HepG2 (cell line): Measurements from ENCODE around the gene H2AZ2. TPM values are rescaled to one million over a fixed set of nuclear protein-coding genes. Genes with fewer than 3 reads are reported as not detected.
A peak's percentile ranks its signal among the peaks of the same experiment; 100 is the strongest.

Experiments used
- JUND ChIP-seq: sonication (generic); formaldehyde crosslinking; IDR thresholded peaks from 2 replicates; pipeline ENCODE4 v1.8.0; 2022; ENCODE audit warnings: mild to moderate bottlenecking, missing genetic modification reagents
- KLF12 ChIP-seq: sonication (generic); formaldehyde crosslinking; IDR thresholded peaks from 2 replicates; pipeline ENCODE4 v1.4.0; 2020; ENCODE audit warnings: missing genetic modification reagents, borderline replicate concordance
- MYC ChIP-seq: sonication (generic); formaldehyde crosslinking; IDR thresholded peaks from 2 replicates; pipeline ENCODE4 v1.9.0; 2021; ENCODE audit warnings: missing genetic modification reagents, borderline replicate concordance
- NFE2L1 ChIP-seq: sonication (generic); formaldehyde crosslinking; IDR thresholded peaks from 2 replicates; pipeline ENCODE4 v1.4.0; 2020; ENCODE audit warnings: missing genetic modification reagents, mild to moderate bottlenecking, borderline replicate concordance
- NRL ChIP-seq: sonication (generic); formaldehyde crosslinking; IDR thresholded peaks from 2 replicates; pipeline ENCODE4 v1.5.0; 2020; ENCODE audit warnings: missing genetic modification reagents, mild to moderate bottlenecking, moderate library complexity, borderline replicate concordance
- PAF1 ChIP-seq: IDR thresholded peaks from 2 replicates; pipeline ENCODE4 v1.6.1; 2016; ENCODE audit warnings: missing genetic modification reagents, missing compliant biosample characterization
- PAX8 ChIP-seq: sonication (generic); formaldehyde crosslinking; IDR thresholded peaks from 2 replicates; pipeline ENCODE4 v1.8.0; 2022; ENCODE audit warnings: mild to moderate bottlenecking, missing genetic modification reagents, borderline replicate concordance
- ZBTB1 ChIP-seq: sonication (generic); formaldehyde crosslinking; IDR thresholded peaks from 2 replicates; pipeline ENCODE4 v1.4.0; 2020; ENCODE audit warnings: missing genetic modification reagents, borderline replicate concordance
- ZKSCAN8 ChIP-seq: IDR thresholded peaks from 2 replicates; pipeline ENCODE4 v1.6.1; 2016; ENCODE audit warnings: borderline replicate concordance, missing genetic modification reagents, missing compliant biosample characterization
- ZNF124 ChIP-seq: sonication (generic); formaldehyde crosslinking; IDR thresholded peaks from 2 replicates; pipeline ENCODE4 v1.4.0; 2020; ENCODE audit warnings: missing genetic modification reagents
- ZNF143 ChIP-seq: sonication (generic); formaldehyde crosslinking; IDR thresholded peaks from 2 replicates; pipeline ENCODE4 v1.4.0; 2020; ENCODE audit warnings: missing genetic modification reagents
- ZNF383 ChIP-seq: sonication (generic); formaldehyde crosslinking; IDR thresholded peaks from 2 replicates; pipeline ENCODE4 v1.4.0; 2020; ENCODE audit warnings: missing genetic modification reagents, mild to moderate bottlenecking, borderline replicate concordance
- ZNF431 ChIP-seq: sonication (generic); formaldehyde crosslinking; IDR thresholded peaks from 2 replicates; pipeline ENCODE4 v1.9.0; 2022; ENCODE audit warnings: missing genetic modification reagents, low read depth, mild to moderate bottlenecking, borderline replicate concordance
- ZNF550 ChIP-seq: sonication (generic); formaldehyde crosslinking; IDR thresholded peaks from 2 replicates; pipeline ENCODE4 v1.4.0; 2020; ENCODE audit warnings: mild to moderate bottlenecking, missing genetic modification reagents, borderline replicate concordance
- polyA plus RNA-seq, 8 experiments: library from polyadenylated mRNA; depleted of rRNA in 3 of 8; stranded (reverse) in 7 of 8; unstranded in 1 of 8; fragments of >200 nt; fragmentation: Illumina TruSeq in 4 of 8; extraction: Trizol in 4 of 8; gene quantifications; 2 replicates each; pipeline versions ENCODE4 v1.2.1 to v1.2.3, GENCODE V29; 2011 to 2016; ENCODE audit warnings: low read depth in 4 of 8, missing spikeins in 1 of 8, mixed read lengths in 1 of 8; ENCODE audit not compliant: insufficient read depth in 1 of 8
- total RNA-seq, 5 experiments: library from RNA; depleted of rRNA; stranded (reverse); fragments of >200 nt; fragmentation: Illumina TruSeq; extraction: Trizol; gene quantifications; 2 replicates each; pipeline ENCODE4 v1.2.3, GENCODE V29; 2016; ENCODE audit warnings: low read depth in 1 of 5
- TF ChIP-seq, protein P1 (sequence below): sonication (generic); formaldehyde crosslinking; IDR thresholded peaks from 2 replicates; pipeline ENCODE4 v1.5.1; 2020; ENCODE audit warnings: missing genetic modification reagents, mild to moderate bottlenecking, borderline replicate concordance
- TF ChIP-seq, protein P2 (sequence below): sonication (generic); formaldehyde crosslinking; IDR thresholded peaks from 2 replicates; pipeline ENCODE4 v1.4.0; 2020; ENCODE audit warnings: mild to moderate bottlenecking, missing genetic modification reagents, borderline replicate concordance
- TF ChIP-seq, protein P3 (sequence below): sonication (generic); formaldehyde crosslinking; IDR thresholded peaks from 2 replicates; pipeline ENCODE4 v1.4.0; 2020; ENCODE audit warnings: missing genetic modification reagents
- TF ChIP-seq, protein P4 (sequence below): sonication (generic); formaldehyde crosslinking; IDR thresholded peaks from 2 replicates; pipeline ENCODE4 v1.5.0; 2020; ENCODE audit warnings: mild to moderate bottlenecking, missing genetic modification reagents
- TF ChIP-seq, protein P5 (sequence below): sonication (generic); formaldehyde crosslinking; IDR thresholded peaks from 2 replicates; pipeline ENCODE4 v1.4.0; 2020; ENCODE audit warnings: missing genetic modification reagents

H2AZ2 gene
- total and polyA plus RNA-seq, 2 of the 13 experiments (the other 11 are each of a cell fraction or from before 2014, with no cell fraction given) = 121 to 223 TPM

DNA sequence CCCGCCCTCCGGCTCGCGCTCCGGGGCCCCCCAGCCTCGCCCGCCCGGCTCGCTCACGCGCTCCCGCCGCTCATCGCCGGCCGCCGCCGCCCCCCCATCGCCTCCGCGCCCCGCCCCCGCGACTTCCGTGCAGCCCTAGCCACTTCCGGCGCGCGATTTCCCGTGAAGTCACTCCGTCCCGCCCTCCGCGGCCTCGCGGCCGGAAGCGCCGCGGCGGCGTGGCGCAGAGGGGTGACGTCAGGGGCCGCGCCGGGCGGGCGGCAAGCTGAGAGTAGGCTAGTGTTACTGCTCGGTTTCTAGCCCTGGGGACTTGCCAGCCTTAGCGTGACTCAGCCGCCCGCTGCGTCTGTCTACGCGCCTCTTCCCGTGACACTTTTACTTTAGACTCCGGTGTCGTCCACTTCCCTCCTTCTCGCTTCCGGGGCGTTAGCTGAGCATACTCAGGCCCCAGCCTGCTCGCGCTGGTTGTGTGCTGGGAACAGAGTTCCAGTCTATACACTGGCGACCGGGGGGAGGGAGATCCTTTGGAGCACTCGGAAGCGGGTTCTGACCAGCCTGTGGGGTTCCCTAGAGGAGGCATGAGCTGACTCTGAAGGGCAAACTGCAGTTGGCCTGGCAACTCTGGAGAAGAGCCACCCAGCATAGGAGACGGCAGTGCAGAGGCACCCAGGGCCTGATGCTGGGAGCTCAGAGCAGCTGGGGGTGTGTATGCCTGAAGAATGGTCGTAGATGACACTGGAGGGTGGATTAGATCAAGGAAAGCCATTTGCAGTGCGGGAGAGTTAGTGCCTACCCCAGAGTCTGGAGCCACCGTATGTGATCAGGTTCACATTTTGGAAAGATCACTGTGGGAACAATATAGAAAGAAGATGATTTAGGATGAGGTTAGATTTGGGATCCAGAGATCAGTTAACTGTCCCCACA is 37.8 kb upstream of the H2AZ2 start, which contains the start of gene PURB (continued):
- TF ChIP-seq ZNF550 (CRISPR knock-in tag) (0 out of 2 replicates have a peak, but pooled peaks have one; percentile 88), NFE2L1 (peak; percentile 39; the same call in 1 of the 2 replicates), JUND (CRISPR knock-in tag) (0 out of 2 replicates have a peak, but pooled peaks have one; percentile 63), PAX8 (CRISPR knock-in tag) (0 out of 2 replicates have a peak, but pooled peaks have one; percentile 57), KLF12 (CRISPR knock-in tag) (no peak), ZNF383 (CRISPR knock-in tag) (no peak), ZNF124 (CRISPR knock-in tag) (peak; percentile 75; the same call in 1 of the 2 replicates), ZNF431 (CRISPR knock-in tag) (peak; percentile 58; the same call in 1 of the 2 replicates), PAF1 (no peak), ZBTB1 (no peak), ZKSCAN8 (CRISPR knock-in tag) (no peak; the same call in 1 of the 2 replicates), MYC (CRISPR knock-in tag) (peak; percentile 61; the same call in 1 of the 2 replicates), ZNF143 (0 out of 2 replicates have a peak, but pooled peaks have one; percentile 31), NRL (CRISPR knock-in tag) (no peak; the same call in 1 of the 2 replicates)
- TF ChIP-seq, protein P1, sequence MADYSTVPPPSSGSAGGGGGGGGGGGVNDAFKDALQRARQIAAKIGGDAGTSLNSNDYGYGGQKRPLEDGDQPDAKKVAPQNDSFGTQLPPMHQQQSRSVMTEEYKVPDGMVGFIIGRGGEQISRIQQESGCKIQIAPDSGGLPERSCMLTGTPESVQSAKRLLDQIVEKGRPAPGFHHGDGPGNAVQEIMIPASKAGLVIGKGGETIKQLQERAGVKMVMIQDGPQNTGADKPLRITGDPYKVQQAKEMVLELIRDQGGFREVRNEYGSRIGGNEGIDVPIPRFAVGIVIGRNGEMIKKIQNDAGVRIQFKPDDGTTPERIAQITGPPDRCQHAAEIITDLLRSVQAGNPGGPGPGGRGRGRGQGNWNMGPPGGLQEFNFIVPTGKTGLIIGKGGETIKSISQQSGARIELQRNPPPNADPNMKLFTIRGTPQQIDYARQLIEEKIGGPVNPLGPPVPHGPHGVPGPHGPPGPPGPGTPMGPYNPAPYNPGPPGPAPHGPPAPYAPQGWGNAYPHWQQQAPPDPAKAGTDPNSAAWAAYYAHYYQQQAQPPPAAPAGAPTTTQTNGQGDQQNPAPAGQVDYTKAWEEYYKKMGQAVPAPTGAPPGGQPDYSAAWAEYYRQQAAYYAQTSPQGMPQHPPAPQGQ (CRISPR knock-in tag) = no peak
- TF ChIP-seq, protein P2, sequence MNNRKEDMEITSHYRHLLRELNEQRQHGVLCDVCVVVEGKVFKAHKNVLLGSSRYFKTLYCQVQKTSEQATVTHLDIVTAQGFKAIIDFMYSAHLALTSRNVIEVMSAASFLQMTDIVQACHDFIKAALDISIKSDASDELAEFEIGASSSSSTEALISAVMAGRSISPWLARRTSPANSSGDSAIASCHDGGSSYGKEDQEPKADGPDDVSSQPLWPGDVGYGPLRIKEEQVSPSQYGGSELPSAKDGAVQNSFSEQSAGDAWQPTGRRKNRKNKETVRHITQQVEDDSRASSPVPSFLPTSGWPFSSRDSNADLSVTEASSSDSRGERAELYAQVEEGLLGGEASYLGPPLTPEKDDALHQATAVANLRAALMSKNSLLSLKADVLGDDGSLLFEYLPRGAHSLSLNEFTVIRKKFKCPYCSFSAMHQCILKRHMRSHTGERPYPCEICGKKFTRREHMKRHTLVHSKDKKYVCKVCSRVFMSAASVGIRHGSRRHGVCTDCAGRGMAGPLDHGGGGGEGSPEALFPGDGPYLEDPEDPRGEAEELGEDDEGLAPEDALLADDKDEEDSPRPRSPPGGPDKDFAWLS = no peak
- TF ChIP-seq, protein P3, sequence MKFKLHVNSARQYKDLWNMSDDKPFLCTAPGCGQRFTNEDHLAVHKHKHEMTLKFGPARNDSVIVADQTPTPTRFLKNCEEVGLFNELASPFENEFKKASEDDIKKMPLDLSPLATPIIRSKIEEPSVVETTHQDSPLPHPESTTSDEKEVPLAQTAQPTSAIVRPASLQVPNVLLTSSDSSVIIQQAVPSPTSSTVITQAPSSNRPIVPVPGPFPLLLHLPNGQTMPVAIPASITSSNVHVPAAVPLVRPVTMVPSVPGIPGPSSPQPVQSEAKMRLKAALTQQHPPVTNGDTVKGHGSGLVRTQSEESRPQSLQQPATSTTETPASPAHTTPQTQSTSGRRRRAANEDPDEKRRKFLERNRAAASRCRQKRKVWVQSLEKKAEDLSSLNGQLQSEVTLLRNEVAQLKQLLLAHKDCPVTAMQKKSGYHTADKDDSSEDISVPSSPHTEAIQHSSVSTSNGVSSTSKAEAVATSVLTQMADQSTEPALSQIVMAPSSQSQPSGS (CRISPR knock-in tag) = peak; percentile 85
- TF ChIP-seq, protein P4, sequence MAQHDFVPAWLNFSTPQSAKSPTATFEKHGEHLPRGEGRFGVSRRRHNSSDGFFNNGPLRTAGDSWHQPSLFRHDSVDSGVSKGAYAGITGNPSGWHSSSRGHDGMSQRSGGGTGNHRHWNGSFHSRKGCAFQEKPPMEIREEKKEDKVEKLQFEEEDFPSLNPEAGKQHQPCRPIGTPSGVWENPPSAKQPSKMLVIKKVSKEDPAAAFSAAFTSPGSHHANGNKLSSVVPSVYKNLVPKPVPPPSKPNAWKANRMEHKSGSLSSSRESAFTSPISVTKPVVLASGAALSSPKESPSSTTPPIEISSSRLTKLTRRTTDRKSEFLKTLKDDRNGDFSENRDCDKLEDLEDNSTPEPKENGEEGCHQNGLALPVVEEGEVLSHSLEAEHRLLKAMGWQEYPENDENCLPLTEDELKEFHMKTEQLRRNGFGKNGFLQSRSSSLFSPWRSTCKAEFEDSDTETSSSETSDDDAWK (CRISPR knock-in tag) = no peak
- TF ChIP-seq, protein P5, sequence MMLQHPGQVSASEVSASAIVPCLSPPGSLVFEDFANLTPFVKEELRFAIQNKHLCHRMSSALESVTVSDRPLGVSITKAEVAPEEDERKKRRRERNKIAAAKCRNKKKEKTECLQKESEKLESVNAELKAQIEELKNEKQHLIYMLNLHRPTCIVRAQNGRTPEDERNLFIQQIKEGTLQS (CRISPR knock-in tag) = peak; percentile 71
